Stomach (tissue), 9 donors: ENCODE results near the gene MAP3K20. TPM values are rescaled to one million over a fixed set of nuclear protein-coding genes. Genes with fewer than 3 reads are reported as not detected.

ENCODE experiments used
- DNase-seq, 2 donors: peaks; one replicate each; pipeline versions ENCODE4 v3.0.0 to v3.0.0-alpha.2; 2013 to 2019
- H3K27ac ChIP-seq, 5 donors: fragments of 200-600 bp in 4 of 5; sonication (generic) in 4 of 5; one replicate each; pipeline ENCODE4 v1.5.1; 2013 to 2019; ENCODE audit warnings: mild to moderate bottlenecking in 1 of 5, moderate library complexity in 1 of 5
- H3K27me3 ChIP-seq, 3 donors: fragments of 200-600 bp; sonication (generic); one replicate each; pipeline ENCODE4 v1.5.1; 2017 to 2019; ENCODE audit warnings: mixed run types in 1 of 3
- H3K36me3 ChIP-seq, 4 donors: fragments of 200-600 bp; sonication (generic); 1 replicate in 3 of 4; 2 replicates in 1 of 4; pipeline ENCODE4 v1.5.1; 2016 to 2019
- H3K4me1 ChIP-seq, 4 donors: fragments of 200-600 bp; sonication (generic); one replicate each; pipeline ENCODE4 v1.5.1; 2016 to 2019
- H3K4me3 ChIP-seq, 4 donors: fragments of 200-600 bp; sonication (generic) in 3 of 4; one replicate each; pipeline ENCODE4 v1.5.1; 2016 to 2019; ENCODE audit warnings: mild to moderate bottlenecking in 1 of 4
- H3K9me3 ChIP-seq, 4 donors: fragments of 200-600 bp; sonication (generic); one replicate each; pipeline ENCODE4 v1.5.1; 2016 to 2019
- CTCF ChIP-seq, 7 experiments: fragments of 450-650 bp in 4 of 7; fragments of 200-600 bp in 3 of 7; sonication (generic) in 3 of 7; IDR thresholded peaks; one replicate each; pipeline ENCODE4 v1.5.1; 2016 to 2019; ENCODE audit warnings: antibody characterized with exemption in 7 of 7, control low read depth in 2 of 7, mild to moderate bottlenecking in 1 of 7
- EP300 ChIP-seq: sonication (generic); formaldehyde crosslinking; IDR thresholded peaks from one replicate; pipeline ENCODE4 v1.6.1; 2017; ENCODE audit warnings: antibody characterized with exemption
- POLR2A ChIP-seq, 4 donors: fragments of 450-650 bp; IDR thresholded peaks; one replicate each; pipeline ENCODE4 v1.6.1; 2016; ENCODE audit warnings: antibody characterized with exemption in 4 of 4, control low read depth in 2 of 4, mild to moderate bottlenecking in 1 of 4, moderate library complexity in 1 of 4
- POLR2AphosphoS5 ChIP-seq, 3 donors: sonication (generic); formaldehyde crosslinking; IDR thresholded peaks; one replicate each; pipeline ENCODE4 v1.6.1; 2016; ENCODE audit warnings: antibody characterized with exemption in 3 of 3
- WGBS, 5 donors: extraction: QIAGEN DNeasy Blood & Tissue Kit in 3 of 5; methylation state at CpG; one replicate each; pipeline versions ENCODE4 v1.1.5 to v1.1.7; 2013 to 2018; 5-methylcytosine and 5-hydroxymethylcytosine counted together
- intact Hi-C: fragments of 100-400 bp; cut with DNase I; formaldehyde crosslinking; loops from one replicate; pipeline ENCODE4 v1.15.1; 2023; ENCODE audit warnings: low total_unique reads
- polyA plus RNA-seq, 3 donors: library from polyadenylated mRNA; stranded (reverse); fragments of 200-250 nt; gene quantifications; one replicate each; pipeline ENCODE4 v1.2.3, GENCODE V29; 2013
- total RNA-seq, 5 donors: library from RNA; depleted of rRNA; stranded (reverse); fragments of >200 nt; gene quantifications; one replicate each; pipeline versions ENCODE4 v1.1.0 to v1.2.3, GENCODE V29; 2014 to 2016
- donor health status: healthy with polysubstance abuse.
- donor health status: Bipolar disorder and iron deficiency.
- donor health status: healthy.

Gene MAP3K20
- total and polyA plus RNA-seq, 8 donors, result 9.3 to 180 (median 29.2) TPM

- Histone ChIP-seq H3K4me3 (no peak overlapping the region), H3K27me3 (no peaks in the 10 kb centered on the region), H3K9me3 (no peaks in the 10 kb centered on the region), H3K36me3 (no peaks in the 10 kb centered on the region), H3K27ac (no peak overlapping the region), H3K4me1 (peaks cover 7 to 26% (median 11%) of the 10 kb centered on the region in 4 donors)
- no peak for TF ChIP-seq EP300
- TF ChIP-seq POLR2A (IDR thresholded peaks at IDR 0.05), result no peak
- no peak for TF ChIP-seq POLR2AphosphoS5 (IDR thresholded peaks at IDR 0.05)
- no peak for TF ChIP-seq CTCF (IDR thresholded peaks at IDR 0.05)
- DNase-seq, result no peak
- intact Hi-C loops, result no loop called here
Observed at GRCh38 chr2:173117678-173118077, 42.0 kb downstream of the MAP3K20 start.

- TF ChIP-seq POLR2A (IDR thresholded peaks at IDR 0.05) (no peak), EP300 (no peak), CTCF (IDR thresholded peaks at IDR 0.05) (no peak), POLR2AphosphoS5 (IDR thresholded peaks at IDR 0.05) (no peak)
- 72 to 93% (median 88%) methylated on average over 1 of the region's 1 CpG for WGBS, 5 donors
- no peaks in the 10 kb centered on the region for H3K27me3 ChIP-seq
- peak overlapping the region in 1 of 5 donors; percentile 14 for H3K27ac ChIP-seq
- H3K4me1 ChIP-seq, result peaks cover 7 to 26% (median 11%) of the 10 kb centered on the region in 4 donors
- DNase-seq, result no peak
- H3K9me3 ChIP-seq, result no peaks in the 10 kb centered on the region
- H3K36me3 ChIP-seq, result no peaks in the 10 kb centered on the region
- H3K4me3 ChIP-seq, result no peak overlapping the region
- intact Hi-C loops, result no loop called here
Observed at GRCh38 chr2:173118395-173118794, 42.7 kb downstream of the MAP3K20 start.

- H3K27ac ChIP-seq, result peak overlapping the region in 2 of 5 donors; percentile 9 to 66
- peaks cover 11 to 33% (median 13%) of the 10 kb centered on the region in 4 donors for H3K4me1 ChIP-seq
- no peak overlapping the region for H3K4me3 ChIP-seq
- DNase-seq, result peak in 1 of 2 donors; percentile 31
- no peaks in the 10 kb centered on the region for H3K36me3 ChIP-seq
- 53 to 62% (median 59%) methylated on average over 5 of the region's 5 CpGs for WGBS, 5 donors
- intact Hi-C loops, result no loop called here
- H3K27me3 ChIP-seq, result no peaks in the 10 kb centered on the region
- no peaks in the 10 kb centered on the region for H3K9me3 ChIP-seq
- no peak for TF ChIP-seq EP300
- TF ChIP-seq POLR2AphosphoS5 (IDR thresholded peaks at IDR 0.05), result no peak
Observed at GRCh38 chr2:173119069-173119807, 43.6 kb downstream of the MAP3K20 start.

- Histone ChIP-seq H3K9me3 (no peaks in the 10 kb centered on the region), H3K4me1 (peaks cover 11 to 36% (median 14%) of the 10 kb centered on the region in 4 donors), H3K27ac (peak overlapping the region in 2 of 5 donors; percentile 37 to 66), H3K36me3 (no peaks in the 10 kb centered on the region), H3K27me3 (no peaks in the 10 kb centered on the region), H3K4me3 (no peak overlapping the region)
- 63 to 86% (median 71%) methylated on average over 2 of the region's 2 CpGs for WGBS, 5 donors
- no peak for TF ChIP-seq EP300
- TF ChIP-seq POLR2A (IDR thresholded peaks at IDR 0.05), result no peak
- TF ChIP-seq CTCF (IDR thresholded peaks at IDR 0.05), result no peak
- TF ChIP-seq POLR2AphosphoS5 (IDR thresholded peaks at IDR 0.05), result no peak
- intact Hi-C loops, result no loop called here
- no peak for DNase-seq
Observed at GRCh38 chr2:173119944-173120343, 44.3 kb downstream of the MAP3K20 start.

- TF ChIP-seq POLR2A (IDR thresholded peaks at IDR 0.05) (no peak), EP300 (no peak), CTCF (IDR thresholded peaks at IDR 0.05) (no peak)
- 89 to 100% (median 100%) methylated on average over 1 of the region's 1 CpG for WGBS, 5 donors
- intact Hi-C loops, result no loop called here
- DNase-seq, result no peak
- Histone ChIP-seq H3K9me3 (no peaks in the 10 kb centered on the region), H3K4me3 (no peak overlapping the region), H3K36me3 (no peaks in the 10 kb centered on the region), H3K27ac (no peak overlapping the region), H3K27me3 (no peaks in the 10 kb centered on the region), H3K4me1 (peaks cover 11 to 32% (median 14%) of the 10 kb centered on the region in 4 donors)
Observed at GRCh38 chr2:173122936-173123335, 47.3 kb downstream of the MAP3K20 start.
